Endodermal cell (in vitro differentiated cells): ENCODE data around the gene KRTAP4-4. TPM values are rescaled to one million over a fixed set of nuclear protein-coding genes. Genes with fewer than 3 reads are reported as not detected.

ENCODE experiments used
- DNase-seq: peaks from one replicate; pipeline ENCODE4 v3.0.0-alpha.2; 2017
- H3K27ac ChIP-seq: 2 replicates; pipeline ENCODE4 v1.5.1; 2013; ENCODE audit warnings: mild to moderate bottlenecking, low read depth, low read length, moderate library complexity
- H3K27me3 ChIP-seq: 2 replicates; pipeline ENCODE4 v1.6.1; 2013; ENCODE audit warnings: mild to moderate bottlenecking, low read length, moderate library complexity; ENCODE audit not compliant: insufficient read depth, control insufficient read depth, poor library complexity, severe bottlenecking
- H3K36me3 ChIP-seq: 2 replicates; pipeline ENCODE4 v1.7.0; 2013; ENCODE audit warnings: mild to moderate bottlenecking, low read length, moderate library complexity; ENCODE audit not compliant: control insufficient read depth, insufficient read depth
- H3K4me1 ChIP-seq: one replicate; pipeline ENCODE4 v1.7.0; 2013; ENCODE audit warnings: low read length; ENCODE audit not compliant: control insufficient read depth, insufficient read depth
- H3K4me3 ChIP-seq: 2 replicates; pipeline ENCODE4 v1.5.1; 2013; ENCODE audit warnings: mild to moderate bottlenecking, low read length, moderate library complexity
- H3K9ac ChIP-seq: 2 replicates; pipeline ENCODE4 v1.6.1; 2013; ENCODE audit warnings: mild to moderate bottlenecking, low read length, moderate library complexity; ENCODE audit not compliant: poor library complexity, severe bottlenecking; ENCODE audit errors: extremely low read depth
- H3K9me3 ChIP-seq: 2 replicates; pipeline ENCODE4 v1.6.1; 2013; ENCODE audit warnings: mild to moderate bottlenecking, low read length, moderate library complexity; ENCODE audit not compliant: control insufficient read depth
- H3K27ac Mint-ChIP-seq: 2 replicates; pipeline ENCODE4 v1.8.0; 2020; ENCODE audit warnings: mixed read lengths
- H3K27me3 Mint-ChIP-seq: 2 replicates; pipeline ENCODE4 v1.8.0; 2021; ENCODE audit warnings: mild to moderate bottlenecking, mixed read lengths; ENCODE audit not compliant: insufficient read depth
- H3K36me3 Mint-ChIP-seq: 2 replicates; pipeline ENCODE4 v1.8.0; 2020; ENCODE audit warnings: low read depth, mixed read lengths
- H3K4me1 Mint-ChIP-seq: 2 replicates; pipeline ENCODE4 v1.8.0; 2020; ENCODE audit warnings: mixed read lengths
- H3K4me3 Mint-ChIP-seq: 2 replicates; pipeline ENCODE4 v1.8.0; 2020; ENCODE audit warnings: mild to moderate bottlenecking, moderate library complexity, mixed read lengths
- H3K9me3 Mint-ChIP-seq: 2 replicates; pipeline ENCODE4 v1.8.0; 2020; ENCODE audit warnings: mild to moderate bottlenecking, mixed read lengths
- WGBS, 2 experiments: methylation state at CpG; one replicate each; pipeline versions ENCODE4 v1.1.5 to v1.1.7; 2013; ENCODE audit warnings: missing lambda C conversion rate in 2 of 2, mixed read lengths in 1 of 2; ENCODE audit not compliant: insufficient coverage in 1 of 2, insufficient read length in 1 of 2; 5-methylcytosine and 5-hydroxymethylcytosine counted together
- total RNA-seq, 2 donors: library from RNA; stranded (reverse); fragmentation: NEBNext Ultra II Directional in 1 of 2; extraction: Animal tissue kit (Norgen Biotek cat#: 25700) in 1 of 2; gene quantifications; 2 replicates in 1 of 2; 3 replicates in 1 of 2; pipeline ENCODE4 v1.2.1, GENCODE V29; 2021
- TF ChIP-seq, protein P1 (sequence below): fragments of 200-600 bp; sonication (generic); conservative IDR thresholded peaks from 2 replicates; pipeline ENCODE4 v1.5.0; 2021; ENCODE audit warnings: antibody characterized with exemption, mild to moderate bottlenecking

KRTAP4-4 gene
- total RNA-seq, 2 donors from 2014 or later, result not detected

DNA sequence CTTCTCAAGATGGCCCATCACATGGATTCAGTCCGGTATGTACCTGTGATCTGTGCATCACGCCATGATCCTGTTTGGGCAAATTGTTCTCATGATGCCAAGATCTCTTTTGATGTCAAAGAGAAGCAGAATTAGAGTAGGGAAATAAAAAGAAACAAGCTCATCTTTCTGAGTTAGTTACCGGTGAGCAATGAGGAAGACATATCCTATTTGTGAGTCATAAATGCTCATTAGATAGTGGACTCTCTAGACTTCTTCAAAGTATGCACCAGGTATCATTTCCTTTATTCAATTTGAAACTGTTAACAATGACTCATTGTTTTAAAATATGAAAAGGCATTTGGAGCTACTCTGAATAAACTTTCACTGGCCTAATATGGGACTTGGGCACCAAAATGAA lies 28.6 kb downstream of the KRTAP4-4 start:
- H3K4me1 Mint-ChIP-seq, result no peaks in the 10 kb centered on the region
- Histone ChIP-seq H3K4me1 (no peaks in the 10 kb centered on the region), H3K36me3 (no peaks in the 10 kb centered on the region), H3K9me3 (no peaks in the 10 kb centered on the region), H3K9ac (no peak overlapping the region), H3K4me3 (no peak overlapping the region), H3K27ac (no peak overlapping the region), H3K27me3 (no peaks in the 10 kb centered on the region)
- H3K27me3 Mint-ChIP-seq, result no peaks in the 10 kb centered on the region
- 94 to 100% methylated on average over 3 of the region's 3 CpGs for WGBS, 2 experiments
- no peaks in the 10 kb centered on the region for H3K36me3 Mint-ChIP-seq
- H3K4me3 Mint-ChIP-seq, result no peak overlapping the region
- no peaks in the 10 kb centered on the region for H3K9me3 Mint-ChIP-seq
- no peak overlapping the region for H3K27ac Mint-ChIP-seq
- TF ChIP-seq, protein P1, sequence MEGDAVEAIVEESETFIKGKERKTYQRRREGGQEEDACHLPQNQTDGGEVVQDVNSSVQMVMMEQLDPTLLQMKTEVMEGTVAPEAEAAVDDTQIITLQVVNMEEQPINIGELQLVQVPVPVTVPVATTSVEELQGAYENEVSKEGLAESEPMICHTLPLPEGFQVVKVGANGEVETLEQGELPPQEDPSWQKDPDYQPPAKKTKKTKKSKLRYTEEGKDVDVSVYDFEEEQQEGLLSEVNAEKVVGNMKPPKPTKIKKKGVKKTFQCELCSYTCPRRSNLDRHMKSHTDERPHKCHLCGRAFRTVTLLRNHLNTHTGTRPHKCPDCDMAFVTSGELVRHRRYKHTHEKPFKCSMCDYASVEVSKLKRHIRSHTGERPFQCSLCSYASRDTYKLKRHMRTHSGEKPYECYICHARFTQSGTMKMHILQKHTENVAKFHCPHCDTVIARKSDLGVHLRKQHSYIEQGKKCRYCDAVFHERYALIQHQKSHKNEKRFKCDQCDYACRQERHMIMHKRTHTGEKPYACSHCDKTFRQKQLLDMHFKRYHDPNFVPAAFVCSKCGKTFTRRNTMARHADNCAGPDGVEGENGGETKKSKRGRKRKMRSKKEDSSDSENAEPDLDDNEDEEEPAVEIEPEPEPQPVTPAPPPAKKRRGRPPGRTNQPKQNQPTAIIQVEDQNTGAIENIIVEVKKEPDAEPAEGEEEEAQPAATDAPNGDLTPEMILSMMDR, result no peak
- no peak for DNase-seq

DNA sequence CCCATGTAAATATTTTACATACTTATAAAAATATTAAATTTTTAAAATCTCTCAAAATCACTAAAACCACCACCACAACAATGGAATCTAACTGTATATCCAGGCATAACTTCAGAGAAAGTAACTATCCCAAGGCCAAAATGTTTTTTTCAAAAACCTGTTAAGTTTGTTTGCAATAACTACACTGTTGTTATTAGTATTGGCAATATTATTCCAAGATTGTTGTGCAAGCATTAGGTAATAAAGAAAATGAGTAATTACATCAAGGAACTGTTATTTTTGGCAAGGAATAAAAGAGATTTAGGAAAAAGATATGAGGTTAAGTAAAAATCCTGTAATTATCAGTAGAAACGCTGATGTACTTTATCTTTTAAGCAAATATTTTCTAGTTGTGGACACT lies 33.2 kb downstream of the KRTAP4-4 start:
- TF ChIP-seq, protein P1, result no peak
- no peaks in the 10 kb centered on the region for H3K27me3 Mint-ChIP-seq

DNA sequence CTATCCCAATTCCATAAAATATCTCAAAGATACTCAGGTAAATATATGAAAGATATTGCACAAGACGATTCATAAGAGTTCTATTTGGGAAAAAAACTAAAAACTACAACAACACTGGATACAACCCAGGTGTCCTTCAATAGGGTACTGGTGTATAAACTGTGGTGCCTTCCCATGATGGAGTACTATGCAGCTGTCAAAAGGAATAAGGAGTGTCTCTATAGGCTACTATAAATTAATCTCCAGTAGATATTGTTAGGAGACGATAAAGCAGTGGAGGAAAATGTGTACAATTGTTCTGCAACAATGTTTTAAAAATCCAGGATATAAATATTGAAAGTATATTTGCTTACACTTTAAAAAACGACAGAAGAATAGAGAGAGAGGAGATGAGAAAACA lies 34.1 kb downstream of the KRTAP4-4 start:
- no peaks in the 10 kb centered on the region for H3K36me3 Mint-ChIP-seq
- WGBS, 2 experiments, result 96% methylated on average over 3 of the region's 3 CpGs; no CpG with 5 or more reads in 1 of the 2 experiments
- H3K27ac ChIP-seq, result no peak overlapping the region
- no peak overlapping the region for H3K9ac ChIP-seq
- no peak for DNase-seq
- no peak overlapping the region for H3K4me3 Mint-ChIP-seq
- no peaks in the 10 kb centered on the region for H3K4me1 ChIP-seq
- no peaks in the 10 kb centered on the region for H3K4me1 Mint-ChIP-seq
- peaks cover 4% of the 10 kb centered on the region for H3K9me3 ChIP-seq
- no peaks in the 10 kb centered on the region for H3K36me3 ChIP-seq
- TF ChIP-seq, protein P1, result no peak
- no peaks in the 10 kb centered on the region for H3K27me3 ChIP-seq
- H3K27me3 Mint-ChIP-seq, result no peaks in the 10 kb centered on the region
- H3K4me3 ChIP-seq, result no peak overlapping the region
- no peak overlapping the region for H3K27ac Mint-ChIP-seq
- H3K9me3 Mint-ChIP-seq, result peaks cover 4% of the 10 kb centered on the region

More for the DNA sequence above, 33.2 kb downstream of the KRTAP4-4 start:
- no peaks in the 10 kb centered on the region for H3K4me1 Mint-ChIP-seq
- DNase-seq, result no peak
- peaks cover under 1% of the 10 kb centered on the region for H3K9me3 Mint-ChIP-seq
- H3K36me3 Mint-ChIP-seq, result no peaks in the 10 kb centered on the region
- Histone ChIP-seq H3K36me3 (no peaks in the 10 kb centered on the region), H3K27ac (no peak overlapping the region), H3K9me3 (peaks cover 4% of the 10 kb centered on the region), H3K27me3 (no peaks in the 10 kb centered on the region), H3K4me1 (no peaks in the 10 kb centered on the region), H3K4me3 (no peak overlapping the region), H3K9ac (no peak overlapping the region)
- WGBS, 2 experiments, result 100% methylated on average over 1 of the region's 1 CpG; no CpG with 5 or more reads in 1 of the 2 experiments
- no peak overlapping the region for H3K4me3 Mint-ChIP-seq
- no peak overlapping the region for H3K27ac Mint-ChIP-seq
